HG03565 (cell line): Measurements from ENCODE around the gene DNAH14.
"Not testable (repeated sequence)": the region's sequence is repeated elsewhere in the genome, so short reads cannot be mapped to it uniquely, and the experiment has no call there.

Experiments used
- ATAC-seq: cut with Tn5 transposase; IDR thresholded peaks from one replicate; pipeline ENCODE4 v1.9.1; 2021; ENCODE audit warnings: mild to moderate bottlenecking, moderate library complexity; ENCODE audit not compliant: unreplicated experiment

The DNAH14 gene

DNA sequence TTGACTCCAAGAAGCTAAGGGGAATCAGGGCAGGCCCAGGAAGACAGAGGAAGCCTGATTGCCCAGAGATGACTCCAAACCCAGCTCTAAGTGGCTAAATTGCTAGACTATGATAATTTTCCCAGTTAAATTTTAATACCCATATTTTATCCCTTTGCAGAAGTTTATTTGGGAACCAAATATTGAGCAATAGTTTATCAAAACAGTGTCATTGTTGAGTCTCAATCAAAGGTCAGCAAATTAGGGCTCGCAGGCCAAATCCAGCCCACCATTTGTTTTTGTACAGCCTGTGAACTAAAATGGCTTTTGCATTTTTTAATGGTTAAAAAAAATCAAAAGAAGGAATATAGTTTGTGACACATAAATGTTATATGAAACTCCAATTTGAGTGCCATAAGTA is 451.2 kb downstream of the DNAH14 start:
- no peak for ATAC-seq

DNA sequence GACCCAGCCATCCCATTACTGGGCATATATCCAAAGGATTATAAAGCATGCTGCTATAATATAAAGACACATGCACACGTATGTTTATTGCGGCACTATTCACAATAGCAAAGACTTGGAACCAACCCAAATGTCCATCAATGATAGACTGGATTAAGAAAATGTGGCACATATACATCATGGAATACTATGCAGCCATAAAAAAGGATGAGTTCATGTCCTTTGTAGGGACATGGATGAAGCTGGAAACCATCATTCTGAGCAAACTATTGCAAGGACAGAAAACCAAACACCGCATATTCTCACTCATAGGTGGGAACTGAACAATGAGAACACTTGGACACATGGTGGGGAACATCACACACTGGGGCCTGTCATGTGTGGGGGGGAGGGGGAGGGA is 457.4 kb downstream of the DNAH14 start:
- not testable (repeated sequence) for ATAC-seq

DNA sequence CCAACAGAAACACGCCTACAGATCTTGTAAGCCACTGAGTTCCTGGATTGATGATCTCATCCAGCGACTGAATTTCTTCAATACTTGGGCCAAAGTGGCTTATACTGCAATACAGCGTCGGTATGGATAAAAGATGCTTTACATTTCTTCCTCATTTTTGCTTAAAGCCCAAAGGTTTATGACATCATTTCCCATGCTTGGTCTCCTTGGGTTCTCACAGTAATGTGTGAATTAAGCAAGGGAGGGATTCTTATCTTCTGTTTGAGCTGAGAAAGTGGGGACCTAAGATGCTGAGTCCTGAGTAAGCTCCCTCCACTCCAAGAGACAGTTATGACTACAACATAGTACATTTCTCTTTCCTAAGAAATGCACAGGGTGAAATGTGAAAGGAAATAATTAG is 458.9 kb downstream of the DNAH14 start:
- no peak for ATAC-seq

DNA sequence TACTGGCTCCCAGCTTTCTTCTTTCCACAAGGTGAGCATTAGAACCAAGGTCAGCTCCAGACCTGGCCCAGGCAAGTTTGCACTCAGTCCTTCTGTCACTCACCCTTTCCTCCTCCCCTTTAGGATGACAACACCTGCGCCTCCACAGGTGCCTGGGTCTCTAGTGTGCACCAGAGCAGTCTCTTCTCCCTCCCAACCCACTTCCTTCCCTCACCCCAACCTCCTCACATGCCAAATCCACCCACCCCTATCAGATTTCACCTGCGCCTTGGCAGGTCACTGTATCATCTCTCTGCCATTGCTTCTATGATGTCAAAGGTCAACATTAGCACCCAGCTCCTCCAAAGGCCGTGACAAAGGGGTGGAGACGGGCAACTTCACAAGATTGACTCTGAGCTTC is 460.4 kb downstream of the DNAH14 start:
- no peak for ATAC-seq

DNA sequence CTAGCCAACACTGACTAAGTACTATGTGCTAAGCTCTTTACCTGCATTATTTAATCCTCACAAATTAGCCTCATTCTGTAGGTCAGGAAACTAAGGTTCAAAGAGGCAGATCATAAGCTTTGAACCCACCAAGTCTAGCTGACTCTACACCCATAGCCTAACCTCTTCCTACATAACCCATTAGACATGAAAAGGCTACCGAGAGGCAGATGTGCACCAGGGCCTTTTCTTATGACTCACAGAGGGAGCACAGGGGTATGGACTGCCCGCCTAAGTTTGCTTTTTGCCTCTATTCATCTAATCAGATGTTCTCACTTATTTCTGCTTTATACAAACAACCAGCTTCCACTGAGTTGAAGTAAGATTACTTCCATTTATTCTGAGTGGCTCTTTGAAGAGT is 466.9 kb downstream of the DNAH14 start:
- ATAC-seq = no peak

DNA sequence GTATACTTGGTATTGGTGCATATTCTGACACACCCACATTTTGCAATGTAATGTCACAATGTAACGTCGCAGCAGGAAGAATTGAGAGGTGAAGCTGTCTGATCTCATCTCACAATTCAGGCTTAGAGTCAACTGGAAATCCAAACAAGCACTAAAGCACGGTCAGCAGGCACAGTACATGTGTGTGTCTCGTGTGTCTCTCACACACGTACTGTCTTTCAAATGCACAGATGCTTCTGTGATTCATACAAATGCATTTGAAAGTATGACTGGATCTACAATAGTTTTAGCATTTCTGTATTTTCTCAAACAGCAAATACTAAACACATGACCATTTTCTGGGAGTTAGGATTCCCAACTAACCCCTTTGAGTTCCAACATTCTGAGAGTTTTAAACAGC is 471.5 kb downstream of the DNAH14 start:
- no peak for ATAC-seq

DNA sequence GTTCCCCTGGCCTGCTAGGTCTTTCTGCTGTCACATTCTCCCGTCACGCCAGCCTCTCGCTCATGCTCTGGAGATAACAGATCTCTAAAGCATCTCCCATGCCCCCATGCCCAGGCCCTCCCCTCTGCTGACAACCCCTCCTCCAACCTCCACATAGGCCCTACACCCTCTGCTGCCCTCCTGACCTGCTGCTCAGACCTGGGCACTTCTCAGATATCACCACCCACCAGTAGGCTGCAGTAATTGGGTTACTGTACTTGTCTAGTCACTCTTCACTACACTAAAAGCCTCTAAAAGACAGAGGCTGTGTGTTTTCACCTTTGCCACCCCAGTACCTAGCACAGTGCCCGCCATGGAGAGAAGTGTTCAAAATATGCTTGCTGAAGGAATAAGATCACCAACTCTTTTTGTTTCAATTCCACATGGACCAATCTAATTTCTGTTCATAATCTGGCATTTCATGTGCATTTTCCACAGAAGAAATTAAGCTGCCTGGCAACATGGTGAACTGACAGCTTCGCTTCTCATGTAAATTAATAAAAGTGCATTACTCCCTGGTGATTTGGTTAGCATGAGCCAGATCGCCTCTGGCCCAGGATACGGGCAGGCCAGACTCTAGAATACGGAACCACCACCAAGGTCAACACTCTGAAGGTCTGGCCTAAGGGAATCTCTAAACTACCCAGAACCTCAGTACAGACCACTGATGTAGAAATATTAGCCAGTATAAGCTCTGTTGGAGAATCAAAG is 477.7 kb downstream of the DNAH14 start:
- no peak for ATAC-seq

DNA sequence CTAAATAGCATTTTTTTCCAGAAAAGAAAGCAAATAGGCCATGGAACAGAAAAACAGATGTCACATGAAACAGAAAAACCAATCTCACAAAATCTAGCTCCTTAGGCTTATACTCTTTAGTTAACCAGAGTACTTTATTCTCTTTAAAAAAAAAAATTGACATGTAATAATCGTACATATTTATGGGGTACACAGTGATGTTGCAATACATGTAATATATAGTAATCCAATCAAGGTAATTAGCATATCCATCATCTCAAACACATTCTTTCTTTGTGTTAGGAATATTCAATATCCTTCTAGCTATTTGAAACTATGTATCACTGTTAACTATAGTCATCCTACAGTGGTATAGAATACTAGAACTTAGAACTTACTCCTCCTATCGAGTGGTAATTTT is 478.3 kb downstream of the DNAH14 start:
- ATAC-seq = no peak

DNA sequence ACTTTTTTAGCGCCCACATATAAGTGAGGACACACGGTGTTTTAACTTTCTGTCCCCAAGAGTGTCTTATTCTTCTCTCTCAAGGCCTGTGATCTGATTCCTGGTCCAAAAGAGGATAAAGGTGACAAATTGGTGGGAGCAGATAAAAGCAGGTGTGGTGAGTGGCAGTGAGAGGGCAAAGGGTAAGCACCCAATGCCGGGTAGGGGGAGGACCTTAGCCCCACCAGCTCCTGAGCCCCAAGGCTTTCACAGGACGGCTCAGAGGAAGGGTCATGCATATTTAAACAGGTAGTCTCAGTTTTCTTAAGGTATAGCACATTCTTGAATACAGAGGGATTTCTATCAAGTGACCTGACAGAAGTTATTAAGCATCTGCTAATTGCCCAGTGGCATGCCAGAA is 478.8 kb downstream of the DNAH14 start:
- no peak for ATAC-seq

DNA sequence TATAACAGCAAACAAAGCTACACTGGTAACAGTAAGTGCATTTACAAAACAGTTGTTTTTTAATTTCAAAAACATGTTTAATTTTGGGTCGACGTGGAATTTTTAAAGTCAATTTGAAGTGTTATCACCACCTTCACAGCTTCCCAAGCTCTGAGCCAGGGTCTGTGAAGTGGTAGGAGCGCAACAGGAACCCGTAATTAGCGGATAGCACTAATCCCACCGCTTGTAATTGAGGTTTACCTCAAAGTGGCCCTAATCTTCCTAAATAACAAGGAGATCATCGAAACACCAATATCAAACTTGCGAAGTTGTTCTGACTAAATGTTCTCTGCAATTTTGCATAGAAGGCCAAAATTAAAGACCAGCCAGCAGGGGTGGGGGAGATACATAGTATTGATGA is 479.6 kb downstream of the DNAH14 start:
- ATAC-seq = no peak

DNA sequence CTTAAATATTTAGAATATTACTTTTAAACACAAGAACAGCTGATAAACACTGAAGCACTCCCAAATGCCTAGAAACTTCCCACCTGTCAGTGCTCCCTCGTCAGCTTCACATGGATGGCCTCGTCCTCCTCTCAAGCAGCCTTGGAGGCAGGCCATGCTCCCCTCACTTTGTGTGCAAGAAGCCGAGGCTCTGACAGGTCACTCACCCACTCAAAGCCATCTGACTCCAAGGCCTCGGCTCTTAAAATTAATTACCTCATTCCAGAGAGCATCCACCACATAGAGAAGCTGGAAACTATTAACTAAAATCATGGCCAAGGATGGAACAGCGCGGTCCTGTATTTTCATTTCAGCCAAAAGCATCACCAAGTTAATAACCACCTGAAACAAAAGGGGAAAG is 480.6 kb downstream of the DNAH14 start:
- no peak for ATAC-seq

DNA sequence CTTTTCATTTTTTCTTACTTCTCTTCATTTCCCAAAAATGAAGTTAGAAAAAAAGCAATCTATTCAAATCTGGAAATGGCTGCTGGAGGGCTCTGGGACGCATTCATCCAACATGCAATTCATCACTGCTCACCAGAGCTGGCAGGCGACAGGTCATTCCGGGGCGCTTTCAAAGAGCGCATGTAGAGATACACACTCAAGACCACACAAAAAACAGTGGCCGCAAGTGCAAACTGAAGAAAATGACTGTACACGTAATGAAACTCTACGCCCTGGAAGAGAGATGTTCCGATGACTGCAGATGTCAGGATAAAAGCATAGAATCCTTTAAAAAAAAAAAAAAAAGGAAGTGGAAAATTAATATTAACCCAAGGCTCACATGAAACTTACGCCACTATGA is 482.8 kb downstream of the DNAH14 start:
- no peak for ATAC-seq

DNA sequence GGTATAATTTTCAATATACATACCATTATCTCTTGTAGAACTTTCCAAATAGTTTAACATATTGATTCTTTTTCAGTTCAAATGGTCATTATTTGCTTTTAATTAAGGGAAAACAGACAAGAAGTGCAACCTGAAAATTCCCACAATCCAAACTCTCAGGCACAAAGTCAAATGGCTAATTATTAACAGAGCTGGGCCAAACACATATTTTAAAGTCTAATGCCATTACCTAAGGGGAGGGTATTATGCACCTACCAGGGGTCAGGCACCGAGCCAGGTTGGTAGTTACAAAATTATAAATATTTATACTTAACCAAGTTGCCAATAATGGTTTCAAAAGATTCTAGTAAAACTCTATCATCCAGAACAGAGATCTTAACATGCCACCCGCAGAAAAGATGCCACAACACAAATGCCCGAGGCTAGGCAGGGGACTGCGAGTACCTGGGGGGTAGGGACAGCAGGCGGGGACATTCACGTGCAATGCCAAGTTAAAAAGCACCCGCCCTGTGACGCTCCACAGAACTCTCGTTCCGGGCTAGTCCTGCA is 483.4 kb downstream of the DNAH14 start:
- no peak for ATAC-seq

DNA sequence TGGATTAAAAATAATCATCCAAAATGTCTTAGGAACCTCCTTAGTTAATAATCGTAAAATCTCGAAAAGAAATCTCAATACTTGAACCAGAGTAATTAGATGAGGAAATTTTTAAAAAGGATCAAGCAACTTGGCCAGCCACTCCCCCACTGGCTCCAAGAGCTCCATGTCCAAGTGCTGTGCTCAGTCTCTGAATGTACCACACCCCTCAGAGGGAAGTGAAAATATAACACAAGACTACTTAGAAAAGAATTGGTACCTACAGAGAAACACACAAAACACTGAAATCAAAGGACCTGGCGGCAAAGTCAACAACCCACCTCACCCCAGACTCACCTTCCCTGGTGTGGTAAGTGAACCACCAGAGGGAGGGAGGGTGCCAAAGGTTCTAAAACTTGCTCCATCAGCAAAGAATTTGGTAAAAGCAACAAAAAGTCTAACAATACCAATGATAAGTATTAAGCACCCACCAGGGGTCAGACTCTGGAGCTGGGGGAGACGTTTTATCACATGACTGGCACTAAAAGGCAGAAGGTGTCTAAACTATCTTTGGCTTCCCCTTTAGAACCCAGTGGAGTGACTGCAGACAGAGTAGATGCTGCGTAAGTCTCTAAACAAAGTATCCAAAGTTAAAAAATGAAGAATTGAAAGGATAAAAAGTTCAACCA is 484.4 kb downstream of the DNAH14 start:
- no peak for ATAC-seq

DNA sequence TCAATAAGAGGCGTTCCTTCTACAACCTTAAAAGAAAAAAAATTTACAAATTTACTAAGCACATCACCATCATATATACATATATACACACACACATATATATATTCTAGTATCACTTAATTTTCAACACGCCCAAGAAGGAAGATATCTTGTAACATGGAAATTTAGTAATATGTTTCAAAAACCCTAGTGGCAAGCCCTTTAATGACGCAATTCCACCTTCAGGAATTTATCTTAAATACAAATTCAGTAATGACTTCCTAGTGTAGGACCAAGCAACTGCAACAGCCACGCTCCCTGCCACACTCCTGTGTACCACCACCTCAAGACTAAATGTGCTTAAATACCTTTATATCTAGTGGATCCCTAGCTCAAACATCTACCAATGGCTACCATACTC is 485.8 kb downstream of the DNAH14 start:
- no peak for ATAC-seq

DNA sequence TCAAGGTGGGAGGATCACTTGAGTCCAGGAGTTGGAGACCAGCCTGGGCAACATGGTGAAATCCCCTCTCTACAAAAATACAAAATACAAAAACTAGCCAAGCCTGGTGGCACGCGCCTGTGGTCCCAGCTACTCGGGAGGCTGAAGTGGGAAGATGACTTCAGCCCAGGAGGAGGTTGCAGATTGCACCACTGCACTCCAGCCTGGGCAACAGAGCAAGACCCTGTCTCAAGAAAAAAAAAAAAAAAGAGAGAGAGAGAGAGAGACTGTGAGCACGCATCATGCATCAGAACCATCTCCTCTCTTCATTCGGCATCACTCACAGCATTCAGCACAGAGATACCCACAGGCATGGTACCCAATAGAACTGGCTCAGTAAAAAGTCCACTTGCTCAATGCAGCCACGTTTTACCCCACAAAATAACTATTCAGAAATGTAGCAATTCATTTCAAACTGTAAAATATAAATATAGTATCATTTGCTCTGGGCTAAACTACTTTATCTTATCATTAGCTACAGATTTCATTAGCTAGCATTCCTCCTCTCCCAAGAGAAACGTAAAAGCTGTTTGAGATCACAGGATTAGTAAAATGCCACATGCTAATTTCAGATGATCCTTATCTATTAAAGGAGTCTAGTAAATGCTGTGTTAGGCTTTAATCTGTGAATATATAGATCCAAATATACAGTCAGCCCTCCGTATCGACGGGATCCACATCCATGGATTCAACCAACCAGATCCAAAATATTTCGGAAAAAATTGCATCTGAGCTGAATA is 486.7 kb downstream of the DNAH14 start:
- ATAC-seq = no peak

DNA sequence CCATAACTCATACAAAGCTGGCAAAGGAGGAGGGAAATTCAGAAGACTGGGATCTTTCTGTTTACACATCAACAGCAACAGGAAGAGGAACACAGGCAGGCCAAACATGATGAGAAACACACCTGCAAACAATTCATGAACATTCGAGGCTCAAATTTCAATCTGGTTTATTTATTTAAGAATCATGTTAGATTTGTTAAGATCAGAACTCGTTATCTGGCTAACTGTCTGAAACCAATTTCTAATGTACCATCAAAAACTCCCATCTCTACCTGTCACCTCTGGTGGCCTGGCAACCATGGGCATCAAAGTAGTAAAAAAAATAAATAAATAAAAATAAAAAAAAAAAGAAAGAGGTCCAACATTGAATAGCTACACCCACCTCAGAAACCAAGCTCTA is 488.6 kb downstream of the DNAH14 start:
- no peak for ATAC-seq

DNA sequence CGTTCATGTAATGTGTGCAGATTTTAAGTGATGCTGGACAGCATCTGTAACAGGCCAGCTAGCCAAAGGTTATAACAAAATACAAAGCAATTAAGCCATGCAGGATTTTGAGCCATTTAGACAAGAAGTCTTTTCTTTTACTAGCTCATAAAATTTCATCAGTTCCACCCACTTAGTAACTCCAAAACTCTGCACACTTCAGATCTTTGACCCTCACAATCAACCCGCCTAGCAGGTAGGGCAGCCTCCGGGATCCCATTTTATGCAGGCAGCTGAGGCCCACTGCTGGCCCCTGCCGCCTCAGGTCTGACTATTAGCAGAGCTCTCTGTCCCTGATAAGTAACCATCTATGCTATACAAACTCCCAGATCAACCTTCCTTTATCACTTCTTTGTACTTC is 489.1 kb downstream of the DNAH14 start:
- no peak for ATAC-seq

DNA sequence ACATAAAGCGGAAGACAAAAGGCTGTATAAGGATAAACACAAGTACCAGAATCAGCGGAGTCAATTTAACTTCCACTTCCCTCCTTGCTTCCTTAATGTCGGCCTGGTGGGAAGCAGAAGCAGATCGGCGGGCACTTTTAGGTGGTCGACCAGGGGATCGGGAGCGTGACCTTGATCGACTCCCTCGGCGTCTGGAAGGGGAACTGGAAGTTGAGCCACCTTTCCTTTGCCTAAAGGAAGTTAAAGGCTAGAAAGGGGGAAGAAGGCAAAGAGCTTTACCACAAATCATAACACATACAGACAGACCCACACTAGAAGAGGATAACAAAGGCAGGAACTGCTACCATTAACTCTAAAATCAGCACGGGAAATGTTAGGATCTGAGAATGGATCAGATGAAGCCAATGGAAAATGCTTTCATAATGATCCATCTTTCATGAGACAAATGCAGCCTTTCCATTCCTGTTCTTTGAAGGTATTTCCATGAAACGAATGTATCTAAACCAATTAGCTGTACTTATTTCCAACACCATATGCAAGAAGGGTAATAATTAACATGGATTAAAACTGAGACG is 492.6 kb downstream of the DNAH14 start:
- no peak for ATAC-seq

DNA sequence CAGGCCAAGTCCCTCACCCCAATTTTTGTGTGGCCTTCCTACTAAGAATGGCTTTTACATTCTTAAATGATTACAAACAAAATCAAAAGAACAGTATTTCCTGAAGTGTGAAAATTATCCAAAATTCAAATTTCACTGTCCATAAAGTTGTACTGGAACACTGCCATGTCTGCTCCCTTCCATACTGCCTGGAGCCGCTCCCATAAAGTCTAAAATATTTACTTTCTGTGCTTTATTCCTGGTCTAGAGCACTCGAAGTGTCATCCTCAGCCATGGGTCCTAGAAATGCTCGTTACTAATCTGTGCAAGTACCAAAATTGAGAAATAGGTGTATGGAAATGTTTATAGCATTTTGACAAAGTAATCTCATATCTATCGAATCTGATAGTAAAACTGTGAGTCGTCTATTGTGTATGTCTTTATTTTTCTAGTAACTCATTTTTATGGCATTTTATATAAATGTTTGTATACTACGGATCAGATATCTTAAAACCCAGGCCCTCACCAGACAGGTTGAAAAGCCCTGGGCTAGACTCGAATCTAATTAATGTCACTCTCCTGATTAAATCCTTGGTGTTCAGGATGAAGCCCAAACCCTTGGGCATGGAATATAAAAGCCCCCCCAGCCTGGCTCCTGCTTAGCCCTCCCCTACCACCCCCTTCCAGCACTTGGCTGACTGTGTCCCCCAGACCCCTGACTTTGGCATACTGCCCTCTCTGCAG is 493.5 kb downstream of the DNAH14 start:
- ATAC-seq = no peak

DNA sequence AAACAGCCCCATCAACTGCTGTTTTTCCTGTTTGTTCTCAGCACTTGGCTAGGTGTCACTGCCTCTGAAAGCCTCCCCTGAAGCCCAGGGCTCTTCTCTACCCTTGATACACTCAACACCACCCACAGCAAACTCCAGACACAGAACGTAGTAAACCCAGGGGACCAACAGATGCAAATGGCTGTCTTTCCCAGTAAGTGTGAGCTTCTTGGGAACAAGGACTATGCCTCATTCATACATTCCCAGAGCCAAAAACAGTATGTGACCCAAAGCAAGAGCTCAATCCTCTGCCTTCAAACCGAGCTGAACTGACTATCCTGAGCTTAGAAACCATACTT is 494.0 kb downstream of the DNAH14 start:
- ATAC-seq = no peak
